ENCODE data around the gene SIN3A.

The SIN3A gene

DNA sequence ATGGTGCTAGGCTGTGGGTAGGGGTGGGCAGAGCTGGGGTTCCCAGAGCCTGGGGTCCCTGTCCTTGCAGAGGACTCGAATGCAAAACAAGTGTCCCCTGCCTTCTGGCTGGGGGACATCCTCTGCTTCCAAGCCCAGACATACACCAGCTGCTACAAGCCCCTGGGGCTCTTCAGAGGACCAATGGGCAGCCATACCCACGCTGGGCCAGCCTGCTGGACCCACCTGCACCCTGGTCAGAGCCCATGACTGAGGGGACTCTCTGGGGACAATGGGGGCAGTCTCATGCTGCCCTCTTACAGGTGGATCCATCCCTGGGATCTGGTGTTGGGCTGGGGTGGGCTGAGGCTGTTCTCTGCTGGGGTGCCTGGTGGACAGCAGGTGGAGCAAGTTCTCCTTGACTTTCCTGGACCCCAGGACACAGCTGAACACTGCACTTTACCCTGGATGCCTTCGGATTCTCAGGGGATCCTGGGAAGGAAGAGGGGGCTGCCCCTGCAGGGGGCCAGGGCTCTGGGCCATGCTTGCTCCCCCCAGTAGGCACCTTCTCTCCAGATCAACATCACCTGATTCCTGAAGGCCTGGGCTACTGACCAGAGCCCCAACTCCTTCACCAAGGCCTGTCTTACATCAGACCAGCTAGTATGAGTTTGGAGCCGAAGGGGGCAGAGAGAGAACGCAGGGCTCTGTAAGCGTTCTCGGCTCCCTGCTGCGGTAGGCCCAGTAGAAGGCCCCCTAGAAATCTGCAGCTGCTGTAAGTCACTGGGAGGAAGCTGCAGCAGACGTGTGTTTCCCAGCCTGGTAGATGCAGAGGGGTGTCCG lies 122.8 kb downstream of the SIN3A start:
- DNase-seq = no peak

GRCh38 chr15:75327491-75327890 lies 124.0 kb downstream of the SIN3A start:
- no peak for DNase-seq

GRCh38 chr15:75327005-75327404 lies 124.5 kb downstream of the SIN3A start:
- DNase-seq = no peak

- DNase-seq = no peak
Measured at GRCh38 chr15:75325922-75326321, 125.6 kb downstream of the SIN3A start.

- DNase-seq = no peak
Measured at GRCh38 chr15:75321711-75322110, 129.8 kb downstream of the SIN3A start.
